Activated CD4-positive, alpha-beta T cell treated with anti-CD3 and anti-CD28 coated beads, Interleukin-2, Interleukin-4, amounts not matched to agents 100 ng/mL and 50 ng/mL, durations not matched to agents 16 hours and 8 hours (primary cell): ENCODE data around the gene PRKX.
"Not testable (repeated sequence)": the region's sequence is repeated elsewhere in the genome, so short reads cannot be mapped to it uniquely, and the experiment has no call there.

Experiments used
- DNase-seq: peaks from one replicate; pipeline ENCODE4 v3.0.0-alpha.2; 2020; ENCODE audit warnings: low spot score

PRKX gene

GRCh38 chrX:3653111-3653510, 60.3 kb downstream of the PRKX start:
- no peak for DNase-seq

DNA sequence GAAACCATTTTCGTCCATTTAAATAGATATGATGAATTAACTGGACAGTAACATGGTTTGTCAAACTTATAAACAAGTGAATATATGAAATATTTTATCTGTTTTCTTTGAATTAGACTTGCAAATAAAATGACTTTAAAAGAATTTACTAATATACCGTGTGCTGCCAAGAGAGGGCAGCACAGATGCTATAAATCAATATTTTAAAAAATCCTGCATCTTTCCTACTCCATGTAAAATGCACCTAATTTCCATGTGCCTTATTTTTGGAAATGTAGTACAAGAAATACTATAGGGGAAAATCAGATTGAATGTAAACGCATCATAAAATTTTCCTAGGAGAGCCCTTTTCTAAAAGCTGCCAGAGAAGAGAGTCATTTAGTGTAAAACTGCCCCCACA, 62.2 kb downstream of the PRKX start:
- DNase-seq, result peak; percentile 12

GRCh38 chrX:3648084-3648483, 65.4 kb downstream of the PRKX start:
- DNase-seq, result no peak

DNA sequence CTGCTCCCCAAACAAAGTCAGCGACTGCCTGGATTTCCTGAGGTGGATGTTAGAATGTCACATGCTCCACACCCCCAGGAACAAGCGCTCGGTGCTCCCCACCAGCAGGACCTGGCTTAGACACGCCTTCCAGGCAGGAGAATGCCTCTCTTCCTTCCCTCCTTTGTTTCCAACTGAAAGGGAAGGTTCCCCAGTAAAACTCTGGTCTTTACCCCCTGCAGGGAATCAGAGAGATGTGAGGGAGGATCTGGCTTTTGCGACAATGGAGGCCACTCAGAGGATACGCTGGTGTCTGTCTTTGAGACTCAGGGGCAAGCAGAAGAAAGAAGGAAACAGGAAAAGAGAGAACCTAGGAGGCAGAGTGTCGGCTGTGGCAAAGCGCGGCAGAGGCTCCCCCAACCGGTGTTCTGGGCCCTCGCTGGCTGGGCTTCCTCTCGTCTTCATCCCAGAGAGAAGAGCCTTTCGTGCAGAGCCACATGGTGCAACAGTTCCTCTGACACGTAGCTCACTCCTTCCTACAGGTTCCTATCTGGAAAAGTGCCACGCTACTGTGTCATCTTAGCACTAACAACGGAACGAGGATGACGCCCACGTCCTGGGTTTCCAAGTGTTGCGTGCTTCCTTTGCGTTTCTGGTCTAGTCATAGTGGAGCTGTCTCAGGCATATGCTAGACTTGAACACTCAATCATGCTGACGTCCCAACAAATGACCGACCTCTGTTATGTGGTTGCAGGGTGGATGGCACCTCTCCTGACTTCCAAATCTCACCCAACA, 73.4 kb downstream of the PRKX start:
- DNase-seq, result not testable (repeated sequence)

GRCh38 chrX:3639236-3639635, 74.2 kb downstream of the PRKX start:
- DNase-seq, result no peak

DNA sequence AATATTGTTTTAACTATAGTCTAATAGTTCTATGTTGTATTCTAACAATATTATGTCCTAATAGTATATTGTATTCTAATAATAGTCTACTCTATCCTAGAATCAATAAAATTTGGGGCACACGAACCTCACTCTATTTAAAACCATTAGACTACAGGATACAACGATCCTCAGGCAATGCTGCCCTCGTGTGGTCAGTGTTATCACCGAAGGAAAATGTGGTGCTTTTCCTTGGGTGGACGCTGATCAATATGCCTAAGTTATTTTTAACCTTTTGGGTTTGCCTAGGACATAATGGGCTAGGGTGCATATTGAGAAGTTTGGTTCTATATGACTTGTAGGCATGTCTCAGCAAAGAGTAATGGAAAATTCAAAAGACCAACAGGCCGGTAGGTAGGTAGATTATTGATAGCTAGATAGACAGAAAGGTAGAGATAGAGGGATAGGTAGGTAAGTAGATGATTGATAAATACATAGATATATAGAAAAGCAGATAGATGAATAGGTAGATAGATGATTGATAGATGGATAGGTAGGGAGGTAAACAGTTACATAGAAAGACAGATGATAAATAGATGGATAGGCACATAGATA, 75.1 kb downstream of the PRKX start:
- DNase-seq, result peak; percentile 48

GRCh38 chrX:3636803-3637202, 76.6 kb downstream of the PRKX start:
- DNase-seq, result no peak

- DNase-seq, result no peak
These were observed 82.3 kb downstream of the PRKX start for GRCh38 chrX:3631196-3631595.

- no peak for DNase-seq
These were observed 85.9 kb downstream of the PRKX start for GRCh38 chrX:3627594-3627993.

- DNase-seq, result no peak
These were observed 92.0 kb downstream of the PRKX start for GRCh38 chrX:3621414-3621813.

- DNase-seq, result not testable (repeated sequence)
These were observed 101.7 kb downstream of the PRKX start for GRCh38 chrX:3611744-3612143.

DNA sequence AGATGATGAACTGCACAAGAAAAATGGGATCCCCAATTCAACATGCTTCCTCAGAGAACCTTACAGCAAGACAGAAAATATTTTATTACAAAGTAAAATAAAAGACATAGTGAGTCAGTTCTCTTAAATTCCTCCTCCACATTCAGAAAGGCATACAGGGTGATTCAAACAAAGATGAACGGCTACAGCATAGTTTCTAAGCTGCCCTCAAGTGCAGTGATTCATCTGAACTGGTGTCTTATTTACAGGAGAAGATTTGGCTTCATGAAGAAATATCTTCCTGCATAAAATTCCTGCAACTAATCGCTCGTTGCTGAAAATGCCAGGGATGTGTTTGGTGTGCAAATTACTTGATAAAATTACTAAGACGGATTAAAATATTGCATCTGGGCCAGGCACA, 103.6 kb downstream of the PRKX start:
- DNase-seq, result no peak

DNA sequence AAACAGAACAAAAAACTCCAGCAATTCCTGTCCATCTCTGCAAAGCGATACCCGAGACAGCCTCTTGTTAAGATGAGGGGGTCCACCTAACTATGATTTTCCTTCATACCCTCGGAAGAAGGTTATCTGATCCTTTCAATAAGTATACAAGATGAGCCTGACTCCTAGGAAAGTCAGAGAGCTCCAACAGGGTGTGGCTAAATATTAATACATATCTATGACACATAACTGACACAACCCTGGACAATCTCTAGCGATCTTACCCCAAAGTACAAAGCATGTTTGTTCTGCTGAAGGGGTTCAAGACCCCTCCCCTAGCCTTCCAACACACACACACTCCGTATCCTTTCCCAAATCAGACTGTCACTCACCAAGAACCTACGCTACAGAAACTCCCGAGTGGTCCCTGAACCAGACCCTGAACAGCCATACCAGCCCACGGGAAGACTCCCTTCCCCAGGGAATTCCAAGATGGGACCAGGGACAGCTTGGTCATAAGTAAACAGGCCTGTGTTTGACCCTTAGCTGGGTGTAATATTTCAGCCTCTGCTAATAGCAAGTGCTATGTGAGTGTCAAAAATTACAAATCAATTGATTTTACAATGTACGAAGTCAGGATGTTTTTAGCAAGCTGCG, 110.3 kb downstream of the PRKX start:
- no peak for DNase-seq

- DNase-seq, result no peak
These were observed 113.5 kb downstream of the PRKX start for GRCh38 chrX:3599802-3600430.

DNA sequence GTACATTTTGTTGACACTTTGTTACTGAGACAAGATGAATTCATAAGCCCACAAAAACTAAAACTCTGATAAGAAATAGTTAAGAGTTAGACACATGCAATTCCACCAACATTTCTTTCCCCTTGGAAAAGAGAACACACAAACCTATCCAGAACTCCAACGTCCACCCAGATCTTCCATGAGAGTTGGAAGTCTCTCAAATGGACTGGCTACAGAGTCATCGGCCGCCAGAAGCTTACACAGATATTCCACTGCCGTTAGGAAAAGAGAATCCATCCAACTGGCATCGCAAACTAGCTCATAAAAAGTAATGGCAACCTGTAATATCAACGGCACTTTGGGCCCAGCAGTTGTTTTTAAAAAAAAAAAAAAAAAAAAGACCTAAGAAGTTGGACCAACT, 114.7 kb downstream of the PRKX start:
- no peak for DNase-seq

DNA sequence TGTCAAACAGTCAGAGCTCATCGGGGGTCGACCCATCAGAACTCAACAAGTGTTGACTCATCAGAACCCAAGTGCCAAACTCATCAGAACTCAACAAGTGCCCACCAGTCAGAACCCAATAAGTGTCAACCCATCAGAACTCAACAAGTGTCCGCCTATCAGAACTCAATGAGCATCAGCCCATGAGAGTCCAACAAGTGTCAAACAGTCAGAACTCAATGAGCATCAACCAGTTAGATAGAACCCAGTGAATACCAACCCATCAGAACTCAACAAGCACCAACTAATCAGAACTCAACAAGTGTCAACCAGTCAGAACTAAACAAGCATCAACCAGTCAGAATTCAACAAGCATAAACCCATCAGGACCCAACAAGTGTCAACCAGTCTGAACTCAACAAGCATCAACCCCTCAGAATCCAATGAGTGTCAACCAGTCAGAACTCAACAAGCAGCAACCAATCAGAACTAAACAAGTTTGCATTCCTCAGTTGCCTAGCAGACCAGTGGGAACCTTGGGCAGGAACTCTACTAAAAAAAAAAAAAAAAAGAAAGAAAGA, 115.3 kb downstream of the PRKX start:
- DNase-seq, result no peak

DNA sequence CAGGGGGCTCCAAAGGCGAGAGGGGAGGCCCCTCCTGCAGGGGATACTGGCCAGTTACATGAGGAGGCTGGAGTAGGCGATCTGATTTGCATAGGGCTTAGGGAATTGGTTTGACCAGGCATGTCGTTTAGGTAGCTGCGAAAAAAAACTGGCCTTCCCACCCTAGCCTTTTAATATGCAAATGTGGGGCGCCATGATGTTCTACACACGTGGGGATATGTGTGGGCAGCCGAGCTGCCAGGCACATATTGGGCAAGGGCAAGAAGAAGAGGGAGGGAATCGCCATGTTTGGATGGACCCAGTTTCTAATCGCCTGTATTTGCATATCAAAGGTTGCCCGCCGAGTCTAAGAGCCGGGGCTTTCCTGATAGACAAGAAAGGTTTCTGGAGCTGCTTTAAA, 121.3 kb downstream of the PRKX start:
- DNase-seq, result no peak

- no peak for DNase-seq
These were observed 124.0 kb downstream of the PRKX start for GRCh38 chrX:3589474-3589873.

GRCh38 chrX:3585719-3586118, 127.7 kb downstream of the PRKX start:
- no peak for DNase-seq

GRCh38 chrX:3584415-3584996, 128.9 kb downstream of the PRKX start:
- DNase-seq, result no peak

GRCh38 chrX:3582451-3582850, 131.0 kb downstream of the PRKX start:
- DNase-seq, result no peak

DNA sequence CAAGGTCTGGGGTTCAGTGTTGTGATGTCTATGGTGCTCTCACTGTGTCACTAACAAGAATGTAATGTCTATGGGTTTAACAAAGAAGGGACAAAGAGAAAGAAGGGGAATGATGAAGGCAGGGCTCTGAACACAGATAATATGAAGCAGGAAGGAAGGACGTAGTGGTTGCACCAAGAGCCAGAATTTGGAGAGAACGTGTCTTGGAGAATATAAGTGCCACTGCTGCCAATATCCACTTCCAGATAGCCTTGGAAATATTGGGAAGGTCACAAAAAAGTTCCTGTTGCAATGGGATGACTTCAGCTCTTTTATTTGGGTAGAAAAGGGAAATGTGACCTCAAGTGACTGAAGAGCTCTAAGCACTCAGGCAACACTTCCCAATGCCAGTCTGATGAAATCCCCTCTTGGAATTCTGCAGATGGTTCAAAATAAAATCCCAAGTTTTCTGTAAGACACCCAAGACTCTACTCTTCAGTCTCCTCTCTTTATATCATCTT, 131.8 kb downstream of the PRKX start:
- DNase-seq, result no peak
